PC-9 (cell line): ENCODE measurements around the gene PLGLB2. TPM values are rescaled to one million over a fixed set of nuclear protein-coding genes. Genes with fewer than 3 reads are reported as not detected.
A peak's percentile ranks its signal among the peaks of the same experiment; 100 is the strongest.
"Not testable (repeated sequence)": the region's sequence is repeated elsewhere in the genome, so short reads cannot be mapped to it uniquely, and the experiment has no call there.

Experiments used
- BruUV-seq: library from RNA; stranded (reverse); fragments of 400-500 nt; replicated peaks from 2 replicates; lab custom pipeline; 2021; lab: Mats Ljungman, UMichigan
- CTCF ChIA-PET: fragments of 300-600 bp; sonication (Branson Sonifier 250); formaldehyde crosslinking; loops from one replicate; lab custom pipeline; 2022; ENCODE audit warnings: antibody characterized with exemption; lab: Charles Lee
- POLR2A ChIA-PET: fragments of 300-600 bp; sonication (Branson Sonifier 250); formaldehyde crosslinking; loops from one replicate; lab custom pipeline; 2022; ENCODE audit warnings: antibody characterized with exemption; ENCODE audit not compliant: unreplicated experiment; lab: Charles Lee
- DNase-seq, 2 experiments: peaks; one replicate each; pipeline versions ENCODE4 v3.0.0 to v3.0.0-alpha.2; 2015 to 2022; ENCODE audit warnings: mixed read lengths in 1 of 2
- H2AFZ ChIP-seq: fragments of 200-600 bp; sonication (generic); 2 replicates; pipeline ENCODE4 v1.8.1; 2017; ENCODE audit warnings: antibody characterized with exemption
- H3F3A ChIP-seq: fragments of 200-600 bp; sonication (generic); 2 replicates; pipeline ENCODE4 v1.8.1; 2017; ENCODE audit warnings: antibody characterized with exemption, mild to moderate bottlenecking, low read depth; ENCODE audit not compliant: insufficient read depth
- H3K27ac ChIP-seq: fragments of 200-600 bp; sonication (generic); 2 replicates; pipeline ENCODE4 v1.6.1; 2016; ENCODE audit warnings: mixed run types
- H3K27me3 ChIP-seq: fragments of 200-600 bp; sonication (generic); 2 replicates; pipeline ENCODE4 v1.6.1; 2016; ENCODE audit warnings: low read depth, mixed run types; ENCODE audit not compliant: insufficient read depth
- H3K36me3 ChIP-seq: fragments of 200-600 bp; sonication (generic); 2 replicates; pipeline ENCODE4 v1.6.1; 2016; ENCODE audit warnings: low read depth, mixed run types
- H3K4me1 ChIP-seq: fragments of 200-600 bp; sonication (generic); replicated peaks from 2 replicates; pipeline ENCODE4 v1.6.1; 2016; ENCODE audit warnings: mixed run types; ENCODE audit not compliant: insufficient read depth
- H3K4me2 ChIP-seq: fragments of 200-600 bp; sonication (generic); 2 replicates; pipeline ENCODE4 v1.6.1; 2017; ENCODE audit warnings: mixed run types
- H3K4me3 ChIP-seq: fragments of 200-600 bp; sonication (generic); 2 replicates; pipeline ENCODE4 v1.6.1; 2016; ENCODE audit warnings: mixed run types
- H3K79me2 ChIP-seq: fragments of 200-600 bp; sonication (generic); 2 replicates; pipeline ENCODE4 v1.6.1; 2017; ENCODE audit warnings: low read depth, mixed run types
- H3K9me2 ChIP-seq: fragments of 200-600 bp; sonication (generic); 2 replicates; pipeline ENCODE4 v1.8.1; 2017; ENCODE audit warnings: mild to moderate bottlenecking; ENCODE audit not compliant: insufficient read depth
- H3K9me3 ChIP-seq: fragments of 200-600 bp; sonication (generic); 2 replicates; pipeline ENCODE4 v1.8.1; 2016; ENCODE audit warnings: low read depth; ENCODE audit not compliant: insufficient read depth
- H4K20me1 ChIP-seq: fragments of 200-600 bp; sonication (generic); 2 replicates; pipeline ENCODE4 v1.8.1; 2017; ENCODE audit not compliant: insufficient read depth
- intact Hi-C: fragments of 100-400 bp; cut with micrococcal nuclease; formaldehyde crosslinking; loops from one replicate; pipeline ENCODE4 v1.10.0; 2022; ENCODE audit not compliant: unreplicated experiment
- total RNA-seq: library from RNA; stranded (reverse); gene quantifications from 2 replicates; pipeline ENCODE4 v1.2.3, GENCODE V29; 2021

Gene PLGLB2
- total RNA-seq, 1 experiment from 2014 or later, result 1.9 TPM

- H4K20me1 ChIP-seq, H3K9me3 ChIP-seq, H3K79me2 ChIP-seq, H3F3A ChIP-seq, H3K4me1 ChIP-seq, H3K9me2 ChIP-seq, POLR2A ChIA-PET, H2AFZ ChIP-seq, H3K4me3 ChIP-seq, BruUV-seq, H3K36me3 ChIP-seq, CTCF ChIA-PET, H3K27me3 ChIP-seq, intact Hi-C loops: not testable (repeated sequence)
- peak overlapping the region; percentile 49 for H3K4me2 ChIP-seq
- peak; percentile 14 to 66 for DNase-seq
- peak overlapping the region; percentile 63 for H3K27ac ChIP-seq
Observed at GRCh38 chr2:87745353-87745951, 2.4 kb upstream of the PLGLB2 start.

GRCh38 chr2:87748524-87748923 is 637 bp downstream of the PLGLB2 start:
- H3K27ac ChIP-seq, CTCF ChIA-PET, H3K27me3 ChIP-seq, H3K4me3 ChIP-seq, H3K79me2 ChIP-seq, H3K4me1 ChIP-seq, H3K9me2 ChIP-seq, DNase-seq, H3K4me2 ChIP-seq, H2AFZ ChIP-seq, H4K20me1 ChIP-seq, H3K9me3 ChIP-seq, H3K36me3 ChIP-seq, H3F3A ChIP-seq, POLR2A ChIA-PET, BruUV-seq, intact Hi-C loops: not testable (repeated sequence)

DNA sequence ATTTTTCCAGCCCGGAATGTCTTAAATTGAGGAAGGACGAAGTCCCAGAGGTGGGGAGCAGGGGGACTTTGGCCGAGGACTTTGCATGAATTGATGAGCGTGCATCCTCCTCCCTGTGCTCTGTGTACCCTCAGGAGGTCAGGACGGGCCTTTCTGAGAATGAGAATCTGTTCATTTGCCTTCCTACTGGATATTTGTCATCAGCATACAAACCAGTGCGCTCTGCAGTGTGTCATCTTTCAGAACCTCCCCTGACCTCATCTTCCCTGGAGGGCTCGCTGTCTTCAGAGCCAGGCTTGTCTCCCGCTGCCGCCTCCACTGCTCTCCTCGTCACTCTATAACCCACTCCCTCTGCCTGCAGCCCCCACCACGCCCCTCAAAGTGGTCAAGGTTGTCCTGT is 2.7 kb downstream of the PLGLB2 start:
- POLR2A ChIA-PET, H4K20me1 ChIP-seq, H3K4me2 ChIP-seq, H3K27ac ChIP-seq, H3K36me3 ChIP-seq, H3K79me2 ChIP-seq, H3K4me1 ChIP-seq, H3K9me2 ChIP-seq, BruUV-seq, intact Hi-C loops, CTCF ChIA-PET, DNase-seq, H2AFZ ChIP-seq, H3K4me3 ChIP-seq, H3K27me3 ChIP-seq, H3F3A ChIP-seq, H3K9me3 ChIP-seq: not testable (repeated sequence)

DNA sequence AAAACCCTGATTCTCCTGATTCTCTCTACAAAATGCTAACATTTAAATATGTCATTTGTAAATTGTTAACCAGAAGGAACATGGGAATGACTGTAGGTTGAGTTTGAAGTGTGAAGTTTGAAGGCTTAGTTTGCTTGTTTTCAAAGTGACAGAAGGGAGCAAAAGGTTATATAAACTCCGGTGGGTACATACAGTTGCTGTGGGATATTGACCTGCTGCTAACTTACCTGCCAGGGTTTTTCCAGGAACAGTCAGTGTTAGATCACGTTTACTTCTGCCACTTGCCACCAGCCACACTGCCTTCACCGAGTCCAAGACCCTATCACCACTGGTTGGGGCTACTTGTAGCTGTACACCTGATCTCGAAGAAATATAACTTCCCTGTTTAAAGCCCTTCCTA is 6.9 kb downstream of the PLGLB2 start:
- H3K27me3 ChIP-seq, H3K4me2 ChIP-seq, DNase-seq, intact Hi-C loops, H3K4me3 ChIP-seq, H3K4me1 ChIP-seq, H3K9me3 ChIP-seq, POLR2A ChIA-PET, BruUV-seq, H3F3A ChIP-seq, H3K79me2 ChIP-seq, H3K9me2 ChIP-seq, H3K27ac ChIP-seq, CTCF ChIA-PET, H2AFZ ChIP-seq, H4K20me1 ChIP-seq, H3K36me3 ChIP-seq: not testable (repeated sequence)

Other genes with a start within 250 kb of the PLGLB2 start
- gene RGPD2, start 77.7 kb downstream of the PLGLB2 start, total RNA-seq, result 0.33 TPM in 1 of 2 replicates, not detected in the other